ENCODE results near the gene AKAP9. TPM values are rescaled to one million over a fixed set of nuclear protein-coding genes. Genes with fewer than 3 reads are reported as not detected.

AKAP9 gene
- total and polyA plus RNA-seq, 9 of the 15 experiments (the other 6 are each of a cell fraction or from before 2014, with no cell fraction given), result 25.5 to 80.9 (median 46.3) TPM

GRCh38 chr7:92134271-92135051 lies 193.8 kb downstream of the AKAP9 start, which contains the start of gene CYP51A1 (continued):
- no peak; the same call in 1 of the 2 replicates for TF ChIP-seq HNRNPL (IDR thresholded peaks at IDR 0.05; ENCODE audit: low read depth, low read length)
- no peak for TF ChIP-seq ZNF134 (CRISPR knock-in tag; conservative IDR thresholded peaks at IDR 0.05)
- peak; percentile 38 to 51; a peak in 2 of 4 replicates for TF ChIP-seq TBL1XR1 (IDR thresholded peaks at IDR 0.05; ENCODE audit: low read length in 2 of 2)
- no peak for TF ChIP-seq ZNF586 (CRISPR knock-in tag; conservative IDR thresholded peaks at IDR 0.05)
- TF ChIP-seq JUNB (CRISPR knock-in tag; conservative IDR thresholded peaks at IDR 0.05), result no peak
- no peak for TF ChIP-seq ASH1L (IDR thresholded peaks at IDR 0.05; ENCODE audit: borderline replicate concordance, low read depth, partially characterized antibody)
- no peak for TF ChIP-seq GTF3C2 (IDR thresholded peaks at IDR 0.05; ENCODE audit: borderline replicate concordance, extremely low read depth, insufficient read length)
- TF ChIP-seq GTF2F1 (IDR thresholded peaks at IDR 0.05; ENCODE audit: low read depth, low read length), result no peak; the same call in 1 of the 2 replicates
- no peak for TF ChIP-seq ZBTB5 (IDR thresholded peaks at IDR 0.05)
- TF ChIP-seq MBD2 (IDR thresholded peaks at IDR 0.05; ENCODE audit: borderline replicate concordance, low read depth), result 0 out of 2 replicates have a peak, but pooled peaks have one; percentile 49
- TF ChIP-seq SP2 (IDR thresholded peaks at IDR 0.05; ENCODE audit: extremely low read depth, low read depth, low read length, poor library complexity, severe bottlenecking), result no peak
- no peak; the same call in 1 of the 2 replicates for TF ChIP-seq E4F1 (CRISPR knock-in tag; IDR thresholded peaks at IDR 0.05; ENCODE audit: borderline replicate concordance)
- no peak for TF ChIP-seq ESRRB (CRISPR knock-in tag; IDR thresholded peaks at IDR 0.05; ENCODE audit: borderline replicate concordance)
- peak; percentile 60; the same call in 1 of the 2 replicates for TF ChIP-seq ETS1 (conservative IDR thresholded peaks at IDR 0.05; ENCODE audit: control insufficient read depth, low read depth, low read length)
- no peak for TF ChIP-seq KLF10 (CRISPR knock-in tag; IDR thresholded peaks at IDR 0.05)
- no peak for TF ChIP-seq PHB2 (IDR thresholded peaks at IDR 0.05; ENCODE audit: low read depth)
- TF ChIP-seq ZNF717 (CRISPR knock-in tag; IDR thresholded peaks at IDR 0.05), result no peak
